ENCODE data around the gene L3HYPDH. TPM values are rescaled to one million over a fixed set of nuclear protein-coding genes. Genes with fewer than 3 reads are reported as not detected.

The L3HYPDH gene
- total RNA-seq, 1 donor from 2014 or later = 21.1 TPM

DNA sequence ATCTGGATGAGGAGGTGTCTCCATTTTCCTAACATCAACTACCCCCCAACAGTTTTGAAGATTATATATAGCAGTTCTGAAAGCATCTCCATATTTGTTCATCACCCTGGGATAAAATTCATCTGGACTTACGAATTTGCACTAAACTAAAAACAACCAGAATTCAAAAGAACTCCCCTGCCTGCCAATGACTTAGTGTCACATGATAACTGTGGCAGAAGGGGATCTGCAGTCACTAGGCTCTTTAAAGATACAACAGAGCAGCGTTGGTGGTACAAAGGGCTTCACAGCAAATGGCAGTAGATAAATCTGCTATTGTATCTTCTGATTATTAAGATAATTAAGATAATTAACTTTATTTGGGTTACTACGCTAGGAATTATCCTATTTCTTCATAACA, 49.1 kb downstream of the L3HYPDH start:
- no peaks in the 10 kb centered on the region for H3K27me3 ChIP-seq (ENCODE audit: control insufficient read depth, insufficient read depth, low read length)
- no peak overlapping the region for H3K4me3 ChIP-seq (ENCODE audit: low read depth, low read length)
- TF ChIP-seq, protein P1, sequence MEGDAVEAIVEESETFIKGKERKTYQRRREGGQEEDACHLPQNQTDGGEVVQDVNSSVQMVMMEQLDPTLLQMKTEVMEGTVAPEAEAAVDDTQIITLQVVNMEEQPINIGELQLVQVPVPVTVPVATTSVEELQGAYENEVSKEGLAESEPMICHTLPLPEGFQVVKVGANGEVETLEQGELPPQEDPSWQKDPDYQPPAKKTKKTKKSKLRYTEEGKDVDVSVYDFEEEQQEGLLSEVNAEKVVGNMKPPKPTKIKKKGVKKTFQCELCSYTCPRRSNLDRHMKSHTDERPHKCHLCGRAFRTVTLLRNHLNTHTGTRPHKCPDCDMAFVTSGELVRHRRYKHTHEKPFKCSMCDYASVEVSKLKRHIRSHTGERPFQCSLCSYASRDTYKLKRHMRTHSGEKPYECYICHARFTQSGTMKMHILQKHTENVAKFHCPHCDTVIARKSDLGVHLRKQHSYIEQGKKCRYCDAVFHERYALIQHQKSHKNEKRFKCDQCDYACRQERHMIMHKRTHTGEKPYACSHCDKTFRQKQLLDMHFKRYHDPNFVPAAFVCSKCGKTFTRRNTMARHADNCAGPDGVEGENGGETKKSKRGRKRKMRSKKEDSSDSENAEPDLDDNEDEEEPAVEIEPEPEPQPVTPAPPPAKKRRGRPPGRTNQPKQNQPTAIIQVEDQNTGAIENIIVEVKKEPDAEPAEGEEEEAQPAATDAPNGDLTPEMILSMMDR (IDR thresholded peaks at IDR 0.05; ENCODE audit: insufficient read depth, low read length, poor library complexity, severe bottlenecking) = no peak
- H3K36me3 ChIP-seq (ENCODE audit: control insufficient read depth, insufficient read depth, low read length) = no peaks in the 10 kb centered on the region
- DNase-seq (ENCODE audit: low read depth) = no peak

DNA sequence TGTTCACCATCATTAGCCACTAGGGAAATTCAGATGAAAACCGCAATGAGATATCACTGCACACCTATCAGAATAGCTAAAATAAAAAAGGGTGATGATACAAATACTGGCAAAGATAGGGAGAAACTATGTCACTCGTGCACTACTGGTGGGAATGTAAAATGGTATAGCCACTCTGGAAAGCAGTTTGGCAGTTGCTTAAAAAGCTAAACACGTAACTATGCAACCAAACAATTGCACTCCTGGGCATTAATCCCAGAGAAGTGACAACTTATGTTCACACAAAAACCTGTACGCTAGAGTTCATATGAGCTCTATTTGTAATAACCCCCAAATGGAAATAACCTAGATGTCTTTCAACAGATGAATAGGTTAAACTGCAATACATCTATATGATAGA, 54.4 kb downstream of the L3HYPDH start:
- H3K4me3 ChIP-seq (ENCODE audit: low read depth, low read length) = no peak overlapping the region
- H3K36me3 ChIP-seq (ENCODE audit: control insufficient read depth, insufficient read depth, low read length) = no peaks in the 10 kb centered on the region
- TF ChIP-seq, protein P1 (IDR thresholded peaks at IDR 0.05; ENCODE audit: insufficient read depth, low read length, poor library complexity, severe bottlenecking) = no peak
- no peak for DNase-seq (ENCODE audit: low read depth)
- H3K27me3 ChIP-seq (ENCODE audit: control insufficient read depth, insufficient read depth, low read length) = no peaks in the 10 kb centered on the region

DNA sequence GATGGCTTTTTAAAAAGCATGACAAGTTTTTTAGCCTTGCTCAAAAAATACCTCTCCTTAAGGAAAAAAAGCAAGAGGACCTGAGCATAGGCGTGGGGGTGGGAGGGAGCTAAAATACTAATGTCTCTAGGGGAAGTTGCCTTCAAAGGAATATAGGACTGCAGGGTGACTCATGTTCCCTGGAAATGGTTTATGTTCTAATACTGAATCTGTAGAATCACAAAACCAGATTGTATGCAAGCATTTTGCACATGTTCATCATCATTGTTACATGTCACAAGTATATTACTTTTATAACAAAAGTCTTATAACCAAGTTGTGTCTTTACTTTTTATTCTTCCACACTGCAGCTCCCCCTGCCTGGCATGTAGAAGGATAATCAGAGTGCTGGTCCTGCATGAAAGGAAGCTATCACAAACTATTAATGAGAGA, 55.6 kb downstream of the L3HYPDH start:
- Histone ChIP-seq H3K4me3 (ENCODE audit: low read depth, low read length) (no peak overlapping the region), H3K27me3 (ENCODE audit: control insufficient read depth, insufficient read depth, low read length) (no peaks in the 10 kb centered on the region), H3K36me3 (ENCODE audit: control insufficient read depth, insufficient read depth, low read length) (no peaks in the 10 kb centered on the region)
- DNase-seq (ENCODE audit: low read depth) = no peak
- TF ChIP-seq, protein P1 (IDR thresholded peaks at IDR 0.05; ENCODE audit: insufficient read depth, low read length, poor library complexity, severe bottlenecking) = peak; percentile 20

DNA sequence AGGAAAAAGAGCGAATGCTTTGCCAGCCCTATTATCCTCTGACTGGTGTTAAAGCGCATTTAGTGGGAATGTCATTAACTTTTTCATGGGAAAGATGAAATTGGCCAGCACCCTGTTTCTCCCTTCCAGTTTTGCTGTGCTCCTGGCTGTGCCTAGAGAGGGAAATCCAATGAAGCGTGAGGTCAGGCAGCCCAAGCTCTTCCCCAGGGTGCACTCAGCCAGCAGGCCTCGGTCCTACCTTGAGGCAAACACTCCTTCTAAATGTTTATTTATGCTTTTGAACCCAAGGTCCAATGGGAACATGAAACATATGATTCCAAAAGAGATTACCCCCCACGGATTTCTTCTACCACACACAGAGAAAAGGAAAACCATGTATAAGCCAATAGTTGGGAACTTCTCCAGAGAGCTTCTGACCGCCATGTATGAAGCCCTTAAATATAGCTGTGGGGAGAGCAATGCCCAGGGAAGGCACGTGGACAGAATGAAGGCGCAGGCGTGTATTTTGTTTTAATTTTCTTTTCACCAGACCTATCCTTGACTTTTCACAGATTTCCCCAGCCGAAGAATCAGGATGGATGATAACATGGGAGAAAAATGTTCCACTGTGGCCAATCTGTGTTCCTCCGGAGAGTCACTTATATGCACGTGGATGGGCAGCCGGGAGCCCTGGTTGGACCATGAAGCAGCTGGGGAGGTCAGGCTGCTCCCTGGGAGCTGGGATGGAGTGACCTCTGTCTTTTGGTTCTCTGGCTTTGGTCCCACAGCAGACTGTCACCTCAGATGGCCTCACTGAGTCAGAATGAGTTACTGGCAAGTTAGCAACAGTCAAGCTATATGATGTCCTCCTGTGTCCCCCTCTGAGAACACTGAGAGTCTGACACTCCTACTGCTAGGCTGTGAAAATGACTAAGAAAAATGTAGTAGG, 56.3 kb downstream of the L3HYPDH start:
- TF ChIP-seq, protein P1 (IDR thresholded peaks at IDR 0.05; ENCODE audit: insufficient read depth, low read length, poor library complexity, severe bottlenecking) = no peak
- no peak for DNase-seq (ENCODE audit: low read depth)
- H3K27me3 ChIP-seq (ENCODE audit: control insufficient read depth, insufficient read depth, low read length) = no peaks in the 10 kb centered on the region
- no peak overlapping the region for H3K4me3 ChIP-seq (ENCODE audit: low read depth, low read length)
- H3K36me3 ChIP-seq (ENCODE audit: control insufficient read depth, insufficient read depth, low read length) = no peaks in the 10 kb centered on the region

DNA sequence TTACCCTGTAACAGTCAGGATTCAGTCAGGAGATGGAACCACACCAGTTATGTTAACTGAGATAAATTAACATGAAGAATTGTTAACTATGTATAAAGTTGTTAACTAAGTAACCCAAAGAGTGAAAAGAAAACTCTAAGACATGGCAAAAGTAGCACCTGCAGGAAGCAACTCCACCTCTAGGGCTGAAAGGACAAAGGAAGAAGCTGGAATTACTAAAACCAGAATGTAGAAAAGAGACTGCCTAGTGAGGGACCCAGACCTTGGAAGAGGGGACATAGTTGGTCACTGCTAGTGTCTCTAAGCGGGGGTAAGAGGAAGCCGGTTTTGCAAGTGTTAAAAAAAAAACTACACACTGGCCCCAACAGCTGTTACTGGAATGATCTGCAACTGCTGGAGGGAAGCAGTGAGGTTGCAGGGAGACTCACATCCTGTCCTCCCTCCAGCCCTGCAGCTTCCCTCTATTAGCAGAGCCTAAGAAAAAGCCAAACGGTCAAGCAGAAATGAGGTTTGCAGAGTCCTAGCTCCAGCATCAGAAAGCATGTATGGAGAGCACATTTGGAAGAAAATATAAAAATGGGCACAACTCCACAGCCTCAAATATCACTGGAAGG, 58.8 kb downstream of the L3HYPDH start:
- DNase-seq (ENCODE audit: low read depth) = no peak
- Histone ChIP-seq H3K4me3 (ENCODE audit: low read depth, low read length) (no peak overlapping the region), H3K27me3 (ENCODE audit: control insufficient read depth, insufficient read depth, low read length) (no peaks in the 10 kb centered on the region), H3K36me3 (ENCODE audit: control insufficient read depth, insufficient read depth, low read length) (no peaks in the 10 kb centered on the region)
- TF ChIP-seq, protein P1 (IDR thresholded peaks at IDR 0.05; ENCODE audit: insufficient read depth, low read length, poor library complexity, severe bottlenecking) = no peak
